BE2C (cell line): Measurements from ENCODE around the gene ADGRE2.

Experiments
- DNase-seq: peaks from one replicate; pipeline ENCODE4 v3.0.0-alpha.2; 2020
- H3K27me3 ChIP-seq: fragments of 250-450 bp; sonication (Bioruptor Pico); 2 replicates; pipeline ENCODE4 v1.5.1; 2020; ENCODE audit warnings: mild to moderate bottlenecking
- H3K36me3 ChIP-seq: fragments of 250-450 bp; sonication (Bioruptor Pico); 2 replicates; pipeline ENCODE4 v1.5.1; 2020; ENCODE audit warnings: mild to moderate bottlenecking
- H3K4me1 ChIP-seq: fragments of 250-450 bp; sonication (Bioruptor Pico); 2 replicates; pipeline ENCODE4 v1.5.1; 2020
- H3K4me3 ChIP-seq: 2 replicates; pipeline ENCODE4 v1.5.1; 2011; ENCODE audit warnings: low read depth, low read length
- H3K9me3 ChIP-seq: fragments of 250-450 bp; sonication (Bioruptor Pico); 2 replicates; pipeline ENCODE4 v1.5.1; 2020
- TF ChIP-seq, protein P1 (sequence below): IDR thresholded peaks from 2 replicates; pipeline ENCODE4 v1.5.1; 2012; ENCODE audit warnings: mild to moderate bottlenecking, low read depth, low read length

ADGRE2 gene

DNA sequence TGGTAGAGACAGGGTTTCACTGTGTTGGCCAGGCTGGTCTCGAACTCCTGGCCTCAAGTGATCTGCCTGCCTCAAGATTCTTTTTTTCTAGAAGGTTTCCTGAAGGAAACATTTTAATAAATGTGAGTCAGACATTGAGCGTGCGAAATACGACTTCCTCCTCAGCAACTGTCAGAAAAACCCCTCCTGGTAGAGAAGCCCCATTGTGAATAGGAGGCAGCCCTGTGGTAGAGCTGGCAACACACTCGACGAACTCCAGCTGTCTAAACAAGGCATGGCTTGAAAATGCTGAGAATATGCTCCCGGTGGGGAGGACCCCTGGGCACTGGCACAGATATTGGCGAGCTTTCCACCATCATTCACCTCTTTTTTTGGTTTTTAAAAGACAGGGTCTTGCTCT, 78.7 kb downstream of the ADGRE2 start:
- Histone ChIP-seq H3K4me3 (no peak overlapping the region), H3K4me1 (no peaks in the 10 kb centered on the region), H3K36me3 (peaks cover 12% of the 10 kb centered on the region), H3K9me3 (no peaks in the 10 kb centered on the region), H3K27me3 (no peaks in the 10 kb centered on the region)
- DNase-seq: no peak
- TF ChIP-seq, protein P1, sequence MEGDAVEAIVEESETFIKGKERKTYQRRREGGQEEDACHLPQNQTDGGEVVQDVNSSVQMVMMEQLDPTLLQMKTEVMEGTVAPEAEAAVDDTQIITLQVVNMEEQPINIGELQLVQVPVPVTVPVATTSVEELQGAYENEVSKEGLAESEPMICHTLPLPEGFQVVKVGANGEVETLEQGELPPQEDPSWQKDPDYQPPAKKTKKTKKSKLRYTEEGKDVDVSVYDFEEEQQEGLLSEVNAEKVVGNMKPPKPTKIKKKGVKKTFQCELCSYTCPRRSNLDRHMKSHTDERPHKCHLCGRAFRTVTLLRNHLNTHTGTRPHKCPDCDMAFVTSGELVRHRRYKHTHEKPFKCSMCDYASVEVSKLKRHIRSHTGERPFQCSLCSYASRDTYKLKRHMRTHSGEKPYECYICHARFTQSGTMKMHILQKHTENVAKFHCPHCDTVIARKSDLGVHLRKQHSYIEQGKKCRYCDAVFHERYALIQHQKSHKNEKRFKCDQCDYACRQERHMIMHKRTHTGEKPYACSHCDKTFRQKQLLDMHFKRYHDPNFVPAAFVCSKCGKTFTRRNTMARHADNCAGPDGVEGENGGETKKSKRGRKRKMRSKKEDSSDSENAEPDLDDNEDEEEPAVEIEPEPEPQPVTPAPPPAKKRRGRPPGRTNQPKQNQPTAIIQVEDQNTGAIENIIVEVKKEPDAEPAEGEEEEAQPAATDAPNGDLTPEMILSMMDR: no peak

GRCh38 chr19:14695471-14695870, 82.9 kb downstream of the ADGRE2 start:
- TF ChIP-seq, protein P1: no peak
- Histone ChIP-seq H3K9me3 (no peaks in the 10 kb centered on the region), H3K4me3 (no peak overlapping the region), H3K27me3 (no peaks in the 10 kb centered on the region), H3K36me3 (peaks cover 6% of the 10 kb centered on the region), H3K4me1 (no peaks in the 10 kb centered on the region)
- no peak for DNase-seq

- DNase-seq: no peak
- no peaks in the 10 kb centered on the region for H3K4me1 ChIP-seq
- H3K4me3 ChIP-seq: no peak overlapping the region
- TF ChIP-seq, protein P1: no peak
- no peaks in the 10 kb centered on the region for H3K9me3 ChIP-seq
- H3K36me3 ChIP-seq: peaks cover 3% of the 10 kb centered on the region
- H3K27me3 ChIP-seq: no peaks in the 10 kb centered on the region
Measured at GRCh38 chr19:14694641-14695266, 83.6 kb downstream of the ADGRE2 start.

- Histone ChIP-seq H3K4me3 (peak within 1 kb of the TSS; percentile 85), H3K36me3 (no peaks in the 10 kb centered on the region), H3K4me1 (no peaks in the 10 kb centered on the region), H3K9me3 (no peaks in the 10 kb centered on the region), H3K27me3 (no peaks in the 10 kb centered on the region)
- TF ChIP-seq, protein P1: no peak
- DNase-seq: peak; percentile 99
Measured at GRCh38 chr19:14689598-14690503, 88.5 kb downstream of the ADGRE2 start, which contains the start of gene ZNF333. ZNF333 (plus strand) TSS chr19:14690048; CDS start chr19:14693492, 3,444 bp downstream.

DNA sequence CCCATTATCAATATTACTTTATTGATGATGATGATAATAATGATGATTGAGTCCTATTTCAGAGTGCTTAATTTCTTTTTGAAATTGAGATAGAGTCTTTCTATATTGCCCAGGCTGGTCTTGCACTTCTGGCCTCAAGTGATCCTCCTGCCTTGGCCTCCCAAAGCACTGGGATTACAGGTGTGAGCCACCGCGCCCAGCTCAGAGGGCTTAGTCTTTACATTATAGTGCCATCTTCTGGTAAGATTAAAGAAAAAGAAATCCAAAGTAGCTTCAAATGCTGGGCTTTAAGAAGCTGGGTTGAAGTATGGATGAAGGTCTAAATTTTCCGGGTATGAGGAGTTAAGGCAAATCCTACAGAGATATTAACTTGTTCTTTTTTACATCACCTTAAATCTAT, 91.9 kb downstream of the ADGRE2 start:
- TF ChIP-seq, protein P1: peak; percentile 33; the same call in 1 of the 2 replicates
- DNase-seq: peak; percentile 19
- no peaks in the 10 kb centered on the region for H3K4me1 ChIP-seq
- no peaks in the 10 kb centered on the region for H3K9me3 ChIP-seq
- no peaks in the 10 kb centered on the region for H3K36me3 ChIP-seq
- no peaks in the 10 kb centered on the region for H3K27me3 ChIP-seq
- H3K4me3 ChIP-seq: no peak overlapping the region
